ENCODE results near the gene TNS1.

- TF ChIP-seq CTCF (conservative IDR thresholded peaks at IDR 0.05; ENCODE audit: low read depth, low read length) (no peak), EZH2phosphoT487 (IDR thresholded peaks at IDR 0.05; ENCODE audit: borderline replicate concordance, low read length) (no peak), EZH2 (IDR thresholded peaks at IDR 0.05; ENCODE audit: low read length, unreplicated experiment) (no peak)
Measured at GRCh38 chr2:217940261-217941220, 62.3 kb downstream of the TNS1 start.
